ENCODE results near the gene DOCK4. TPM values are rescaled to one million over a fixed set of nuclear protein-coding genes. Genes with fewer than 3 reads are reported as not detected.

The DOCK4 gene
- total and polyA plus RNA-seq, 4 donors: 7.2 to 48.9 (median 12.8) TPM

GRCh38 chr7:111942450-111943081 lies 263.6 kb downstream of the DOCK4 start:
- DNase-seq (ENCODE audit: low spot score): no peak
- H3K4me3 ChIP-seq (ENCODE audit: low read depth in 1 of 3, low read length in 3 of 3): no peak overlapping the region
- whole genome bisulfite sequencing: 92% methylated on average over 5 of the region's 5 CpGs
- peaks cover 0 to 35% (median 25%) of the 10 kb centered on the region in 4 donors for H3K36me3 ChIP-seq (ENCODE audit: control insufficient read depth in 4 of 4, insufficient read depth in 3 of 4, low read depth in 1 of 4, low read length in 3 of 4)
- no peaks in the 10 kb centered on the region for H3K27me3 ChIP-seq (ENCODE audit: control insufficient read depth in 4 of 4, insufficient read depth in 4 of 4, low read length in 3 of 4)
- H3K4me1 ChIP-seq (ENCODE audit: control insufficient read depth in 4 of 4, insufficient read depth in 4 of 4, low read length in 3 of 4): no peaks in the 10 kb centered on the region
- no peak overlapping the region for H3K9ac ChIP-seq (ENCODE audit: low read depth in 1 of 2, low read length in 2 of 2)
- H3K9me3 ChIP-seq (ENCODE audit: control insufficient read depth in 4 of 4, low read length in 3 of 4): peaks cover 2 to 23% (median 12%) of the 10 kb centered on the region in 4 donors
- TF ChIP-seq, protein P1, sequence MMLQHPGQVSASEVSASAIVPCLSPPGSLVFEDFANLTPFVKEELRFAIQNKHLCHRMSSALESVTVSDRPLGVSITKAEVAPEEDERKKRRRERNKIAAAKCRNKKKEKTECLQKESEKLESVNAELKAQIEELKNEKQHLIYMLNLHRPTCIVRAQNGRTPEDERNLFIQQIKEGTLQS (IDR thresholded peaks at IDR 0.05): no peak
- no peak for TF ChIP-seq CTCF (IDR thresholded peaks at IDR 0.05; ENCODE audit: low read depth, low read length, missing input control)
- no peak for TF ChIP-seq NR2F2 (IDR thresholded peaks at IDR 0.05)
- TF ChIP-seq FOXA1 (IDR thresholded peaks at IDR 0.05): no peak
- TF ChIP-seq YY1 (IDR thresholded peaks at IDR 0.05): no peak
- TF ChIP-seq, protein P2, sequence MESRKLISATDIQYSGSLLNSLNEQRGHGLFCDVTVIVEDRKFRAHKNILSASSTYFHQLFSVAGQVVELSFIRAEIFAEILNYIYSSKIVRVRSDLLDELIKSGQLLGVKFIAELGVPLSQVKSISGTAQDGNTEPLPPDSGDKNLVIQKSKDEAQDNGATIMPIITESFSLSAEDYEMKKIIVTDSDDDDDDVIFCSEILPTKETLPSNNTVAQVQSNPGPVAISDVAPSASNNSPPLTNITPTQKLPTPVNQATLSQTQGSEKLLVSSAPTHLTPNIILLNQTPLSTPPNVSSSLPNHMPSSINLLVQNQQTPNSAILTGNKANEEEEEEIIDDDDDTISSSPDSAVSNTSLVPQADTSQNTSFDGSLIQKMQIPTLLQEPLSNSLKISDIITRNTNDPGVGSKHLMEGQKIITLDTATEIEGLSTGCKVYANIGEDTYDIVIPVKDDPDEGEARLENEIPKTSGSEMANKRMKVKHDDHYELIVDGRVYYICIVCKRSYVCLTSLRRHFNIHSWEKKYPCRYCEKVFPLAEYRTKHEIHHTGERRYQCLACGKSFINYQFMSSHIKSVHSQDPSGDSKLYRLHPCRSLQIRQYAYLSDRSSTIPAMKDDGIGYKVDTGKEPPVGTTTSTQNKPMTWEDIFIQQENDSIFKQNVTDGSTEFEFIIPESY (IDR thresholded peaks at IDR 0.05): no peak
- TF ChIP-seq EGR1 (IDR thresholded peaks at IDR 0.05; ENCODE audit: low read depth in 2 of 2): no peak
- TF ChIP-seq SP1 (IDR thresholded peaks at IDR 0.05): no peak
- no peak for TF ChIP-seq RAD21 (IDR thresholded peaks at IDR 0.05)
- TF ChIP-seq, protein P3, sequence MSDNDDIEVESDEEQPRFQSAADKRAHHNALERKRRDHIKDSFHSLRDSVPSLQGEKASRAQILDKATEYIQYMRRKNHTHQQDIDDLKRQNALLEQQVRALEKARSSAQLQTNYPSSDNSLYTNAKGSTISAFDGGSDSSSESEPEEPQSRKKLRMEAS (IDR thresholded peaks at IDR 0.05): no peak
- TF ChIP-seq HNF4G (IDR thresholded peaks at IDR 0.05): no peak
- no peak for TF ChIP-seq JUND (IDR thresholded peaks at IDR 0.05)
- TF ChIP-seq, protein P4, sequence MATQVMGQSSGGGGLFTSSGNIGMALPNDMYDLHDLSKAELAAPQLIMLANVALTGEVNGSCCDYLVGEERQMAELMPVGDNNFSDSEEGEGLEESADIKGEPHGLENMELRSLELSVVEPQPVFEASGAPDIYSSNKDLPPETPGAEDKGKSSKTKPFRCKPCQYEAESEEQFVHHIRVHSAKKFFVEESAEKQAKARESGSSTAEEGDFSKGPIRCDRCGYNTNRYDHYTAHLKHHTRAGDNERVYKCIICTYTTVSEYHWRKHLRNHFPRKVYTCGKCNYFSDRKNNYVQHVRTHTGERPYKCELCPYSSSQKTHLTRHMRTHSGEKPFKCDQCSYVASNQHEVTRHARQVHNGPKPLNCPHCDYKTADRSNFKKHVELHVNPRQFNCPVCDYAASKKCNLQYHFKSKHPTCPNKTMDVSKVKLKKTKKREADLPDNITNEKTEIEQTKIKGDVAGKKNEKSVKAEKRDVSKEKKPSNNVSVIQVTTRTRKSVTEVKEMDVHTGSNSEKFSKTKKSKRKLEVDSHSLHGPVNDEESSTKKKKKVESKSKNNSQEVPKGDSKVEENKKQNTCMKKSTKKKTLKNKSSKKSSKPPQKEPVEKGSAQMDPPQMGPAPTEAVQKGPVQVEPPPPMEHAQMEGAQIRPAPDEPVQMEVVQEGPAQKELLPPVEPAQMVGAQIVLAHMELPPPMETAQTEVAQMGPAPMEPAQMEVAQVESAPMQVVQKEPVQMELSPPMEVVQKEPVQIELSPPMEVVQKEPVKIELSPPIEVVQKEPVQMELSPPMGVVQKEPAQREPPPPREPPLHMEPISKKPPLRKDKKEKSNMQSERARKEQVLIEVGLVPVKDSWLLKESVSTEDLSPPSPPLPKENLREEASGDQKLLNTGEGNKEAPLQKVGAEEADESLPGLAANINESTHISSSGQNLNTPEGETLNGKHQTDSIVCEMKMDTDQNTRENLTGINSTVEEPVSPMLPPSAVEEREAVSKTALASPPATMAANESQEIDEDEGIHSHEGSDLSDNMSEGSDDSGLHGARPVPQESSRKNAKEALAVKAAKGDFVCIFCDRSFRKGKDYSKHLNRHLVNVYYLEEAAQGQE (IDR thresholded peaks at IDR 0.05): no peak
- TF ChIP-seq GABPA (IDR thresholded peaks at IDR 0.05 in 1 of 2, conservative IDR thresholded peaks at IDR 0.05 in 1 of 2): no peak
- TF ChIP-seq FOXA2 (IDR thresholded peaks at IDR 0.05): no peak
- no peak overlapping the region for H3K27ac ChIP-seq (ENCODE audit: low read depth in 1 of 2, low read length in 2 of 2)

DNA sequence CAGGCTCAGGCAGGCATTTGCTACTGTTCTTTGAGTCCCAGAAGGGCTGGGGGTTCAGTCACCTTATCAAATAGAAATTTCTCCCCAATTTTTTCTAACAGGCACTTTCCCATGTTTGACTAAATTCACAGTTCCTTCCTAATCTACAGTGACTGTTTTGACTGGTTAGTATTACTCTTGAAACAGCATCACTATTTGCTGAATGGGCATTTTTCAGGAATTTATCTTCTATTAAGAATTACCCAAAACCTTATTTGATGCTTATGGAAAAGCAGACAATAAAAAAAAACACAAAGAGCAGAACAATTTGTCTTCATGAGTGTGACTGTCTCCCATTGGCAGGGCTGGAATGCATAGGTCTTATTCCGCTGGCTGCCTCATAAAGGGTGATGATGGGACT lies 269.0 kb downstream of the DOCK4 start:
- 97% methylated on average over 1 of the region's 1 CpG for WGBS
- Histone ChIP-seq H3K27ac (ENCODE audit: low read depth in 1 of 2, low read length in 2 of 2) (no peak overlapping the region), H3K9me3 (ENCODE audit: control insufficient read depth in 4 of 4, low read length in 3 of 4) (peaks cover 0 to 5% (median 1%) of the 10 kb centered on the region in 4 donors), H3K9ac (ENCODE audit: low read depth in 1 of 2, low read length in 2 of 2) (no peak overlapping the region), H3K36me3 (ENCODE audit: control insufficient read depth in 4 of 4, insufficient read depth in 3 of 4, low read depth in 1 of 4, low read length in 3 of 4) (peaks cover 4 to 29% (median 20%) of the 10 kb centered on the region in 4 donors), H3K27me3 (ENCODE audit: control insufficient read depth in 4 of 4, insufficient read depth in 4 of 4, low read length in 3 of 4) (no peaks in the 10 kb centered on the region), H3K4me3 (ENCODE audit: low read depth in 1 of 3, low read length in 3 of 3) (no peak overlapping the region), H3K4me1 (ENCODE audit: control insufficient read depth in 4 of 4, insufficient read depth in 4 of 4, low read length in 3 of 4) (no peaks in the 10 kb centered on the region)
- TF ChIP-seq FOXA2 (IDR thresholded peaks at IDR 0.05) (no peak), RXRA (IDR thresholded peaks at IDR 0.05) (no peak), NR2F2 (IDR thresholded peaks at IDR 0.05) (no peak), EGR1 (IDR thresholded peaks at IDR 0.05; ENCODE audit: low read depth in 2 of 2) (no peak), HNF4G (IDR thresholded peaks at IDR 0.05) (no peak), HNF4A (conservative IDR thresholded peaks at IDR 0.05) (no peak), TAF1 (conservative IDR thresholded peaks at IDR 0.05) (no peak), SP1 (IDR thresholded peaks at IDR 0.05) (no peak)
- TF ChIP-seq, protein P2 (IDR thresholded peaks at IDR 0.05): no peak
- TF ChIP-seq, protein P4 (IDR thresholded peaks at IDR 0.05): no peak
- DNase-seq (ENCODE audit: low spot score): no peak

Data from liver (tissue), 9 donors.